T-helper 2 cell treated with Interferon-gamma antibody and Interleukin-4, amounts not matched to agents 100 ng/mL and 5 ng/mL, for 36 hours (primary cell): ENCODE data around the gene ZNRF3. TPM values are rescaled to one million over a fixed set of nuclear protein-coding genes. Genes with fewer than 3 reads are reported as not detected.

Experiments used
- intact Hi-C: fragments of 100-400 bp; cut with micrococcal nuclease; formaldehyde crosslinking; loops from one replicate; pipeline ENCODE4 v1.15.1; 2023
- total RNA-seq: library from RNA; stranded (reverse); gene quantifications from 2 replicates; pipeline ENCODE4 v1.2.3, GENCODE V29; 2022

Gene ZNRF3
- total RNA-seq, 1 donor from 2014 or later = 0.82 TPM

- intact Hi-C loops = no loop called here
Observed at GRCh38 chr22:28950617-28951411, 67.4 kb downstream of the ZNRF3 start.

DNA sequence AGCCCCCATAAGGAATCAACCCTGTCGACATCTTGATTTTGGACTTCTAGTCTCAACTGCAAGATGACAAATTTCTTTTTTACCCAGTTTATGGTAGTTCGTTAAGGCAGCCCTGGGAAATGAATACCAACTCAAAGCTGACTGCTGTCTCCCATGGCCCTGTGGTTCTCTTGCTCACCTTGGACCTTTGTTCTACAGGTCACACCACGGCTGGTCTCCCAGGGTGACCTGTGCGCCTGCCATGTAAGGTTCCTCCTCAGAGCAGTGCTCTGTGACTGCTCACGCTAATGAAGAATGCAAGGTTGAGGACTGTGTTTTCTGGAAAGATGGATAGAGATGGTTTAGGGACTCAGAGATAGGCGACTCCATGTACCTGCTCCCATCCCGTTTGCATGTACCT is 68.2 kb downstream of the ZNRF3 start:
- intact Hi-C loops = no loop called here

DNA sequence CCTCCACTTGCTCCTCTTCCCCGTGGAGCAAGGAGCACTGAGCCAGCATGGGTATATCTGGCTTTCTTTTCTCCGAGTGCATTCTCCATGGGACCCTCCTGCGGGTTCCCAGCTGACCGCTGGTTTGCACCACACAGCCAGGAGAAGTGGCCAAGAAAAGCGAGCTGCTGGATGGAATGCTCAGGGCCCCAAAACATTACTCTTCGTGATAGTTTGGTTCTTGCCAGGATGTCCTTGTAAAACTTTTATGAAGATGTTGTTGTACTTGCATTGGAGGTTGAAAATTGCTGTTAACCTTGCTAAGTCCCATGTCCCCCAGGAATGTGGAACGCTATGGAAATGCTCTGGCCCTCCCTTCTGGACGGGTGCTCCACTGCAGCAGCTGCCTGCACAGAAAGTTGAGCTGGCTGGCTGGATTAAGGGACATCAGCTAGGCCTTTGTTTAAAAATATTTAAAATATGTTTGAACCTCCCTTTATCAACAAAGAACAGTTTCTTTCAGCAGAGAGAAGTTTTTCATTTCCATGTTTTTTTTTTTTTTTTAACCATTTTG is 68.7 kb downstream of the ZNRF3 start:
- intact Hi-C loops = no loop called here

GRCh38 chr22:28952857-28953256 is 69.5 kb downstream of the ZNRF3 start:
- intact Hi-C loops = no loop called here

GRCh38 chr22:28953403-28953802 is 70.0 kb downstream of the ZNRF3 start:
- intact Hi-C loops = no loop called here

DNA sequence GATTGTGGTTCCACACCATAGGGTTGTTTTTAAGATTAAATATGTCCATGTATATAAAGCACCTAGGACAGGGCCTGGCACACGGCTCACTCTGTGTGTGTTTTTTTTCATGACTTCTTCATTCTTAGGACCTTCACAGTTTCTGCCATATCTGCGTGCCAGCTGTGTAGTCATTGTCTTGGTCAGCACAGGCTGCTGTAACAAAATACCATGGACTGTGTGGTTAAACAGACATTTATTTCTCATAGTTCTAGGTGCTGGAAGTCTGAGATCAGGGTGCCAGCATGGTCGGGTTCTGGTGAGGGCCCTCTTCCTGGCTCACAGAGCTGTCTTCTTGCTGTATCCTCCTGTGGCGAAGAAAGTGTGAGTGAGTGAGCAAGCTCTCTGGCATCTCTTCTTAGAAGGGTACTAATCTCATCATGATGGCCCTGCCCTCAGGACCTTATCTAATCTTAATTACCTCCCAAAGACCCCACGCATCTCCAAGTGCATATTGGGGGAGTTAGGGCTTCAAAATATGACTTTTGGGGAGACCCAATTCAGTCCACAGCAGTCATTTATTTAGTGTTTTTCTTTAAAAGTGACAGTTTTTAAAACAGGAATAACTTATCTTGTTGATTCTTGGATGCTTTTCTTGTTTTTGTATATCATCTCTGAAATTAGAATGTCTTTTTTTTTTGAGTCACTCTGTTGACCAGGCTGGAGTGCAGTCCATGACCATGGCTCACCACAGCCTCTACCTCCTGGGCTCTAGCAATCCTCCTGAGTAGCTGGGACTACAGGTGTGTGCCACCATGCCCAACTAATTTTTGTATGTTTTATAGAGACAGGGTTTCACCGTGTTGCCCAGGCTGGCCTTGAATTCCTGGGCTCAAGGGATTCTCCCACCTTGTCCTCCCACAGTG is 70.9 kb downstream of the ZNRF3 start:
- intact Hi-C loops = no loop called here

GRCh38 chr22:28955817-28956216 is 72.4 kb downstream of the ZNRF3 start:
- intact Hi-C loops = no loop called here

DNA sequence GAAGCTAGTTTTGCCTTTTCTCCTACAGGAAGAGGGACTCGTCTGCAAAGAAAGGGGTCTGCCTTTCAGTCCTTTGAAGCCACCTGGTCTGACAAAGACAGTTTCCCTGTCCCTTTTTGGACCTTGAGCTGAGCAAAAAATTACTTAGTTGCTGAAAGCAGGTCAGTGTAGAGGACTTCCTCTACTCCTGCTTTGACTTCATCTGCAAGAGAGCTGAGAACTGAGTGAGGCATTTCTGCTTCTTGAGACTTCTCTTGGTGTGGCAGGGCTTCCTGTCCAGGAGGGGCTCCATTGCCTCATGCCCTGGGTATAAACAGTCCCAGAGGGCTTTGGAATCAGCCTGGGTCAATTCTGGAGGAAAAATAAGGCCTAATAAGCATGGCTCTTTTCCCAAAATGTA is 73.1 kb downstream of the ZNRF3 start:
- intact Hi-C loops = no loop called here

GRCh38 chr22:28958611-28959010 is 75.2 kb downstream of the ZNRF3 start:
- intact Hi-C loops = no loop called here

DNA sequence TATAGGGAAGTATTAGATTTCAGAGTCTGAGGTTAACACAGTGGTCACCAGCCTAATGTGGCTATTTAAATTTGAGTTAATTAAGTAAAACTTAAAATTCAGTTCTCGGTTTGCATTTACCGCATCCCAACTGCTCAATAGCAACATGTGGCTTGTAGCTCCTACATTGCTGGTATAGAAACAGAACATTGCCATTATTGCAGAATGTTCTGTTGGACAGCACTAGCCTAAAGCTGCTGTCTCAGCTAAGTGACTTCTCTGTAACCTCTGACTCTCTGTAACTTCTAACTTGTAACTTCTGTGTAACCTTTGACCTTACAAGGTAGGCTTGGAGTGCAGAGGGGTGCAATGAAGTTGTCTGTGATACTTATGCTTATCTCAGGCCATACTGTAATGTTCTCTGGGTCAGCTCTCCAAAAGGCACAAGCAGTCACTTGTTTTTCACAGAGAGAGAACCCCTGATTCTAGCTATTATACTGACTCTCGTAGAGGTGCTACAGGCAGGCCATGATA is 78.7 kb downstream of the ZNRF3 start:
- intact Hi-C loops = no loop called here

- intact Hi-C loops = no loop called here
Observed at GRCh38 chr22:28963362-28963761, 80.0 kb downstream of the ZNRF3 start.

DNA sequence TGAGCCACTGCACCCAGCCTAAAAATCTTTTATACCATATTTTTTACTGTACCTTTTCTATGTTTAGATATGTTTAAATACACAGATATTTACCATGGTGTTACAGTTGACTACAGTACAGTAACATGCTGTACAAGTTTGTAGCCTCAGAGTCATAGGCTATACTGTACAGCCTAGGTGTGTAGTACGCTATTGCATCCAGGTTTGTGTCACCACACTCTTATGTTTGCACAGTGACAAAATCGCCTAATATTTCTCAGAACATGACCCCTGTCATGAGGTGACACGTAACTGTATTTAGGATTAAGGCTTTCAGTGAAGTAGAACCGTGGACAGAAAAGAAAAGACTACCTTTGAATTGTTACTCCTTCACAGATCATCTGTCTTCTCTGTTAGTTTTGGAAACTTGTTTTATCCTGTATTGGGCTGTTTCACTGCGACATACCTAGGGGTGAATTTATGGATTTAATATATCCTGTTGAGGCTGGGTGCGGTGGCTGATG is 83.8 kb downstream of the ZNRF3 start:
- intact Hi-C loops = no loop called here

DNA sequence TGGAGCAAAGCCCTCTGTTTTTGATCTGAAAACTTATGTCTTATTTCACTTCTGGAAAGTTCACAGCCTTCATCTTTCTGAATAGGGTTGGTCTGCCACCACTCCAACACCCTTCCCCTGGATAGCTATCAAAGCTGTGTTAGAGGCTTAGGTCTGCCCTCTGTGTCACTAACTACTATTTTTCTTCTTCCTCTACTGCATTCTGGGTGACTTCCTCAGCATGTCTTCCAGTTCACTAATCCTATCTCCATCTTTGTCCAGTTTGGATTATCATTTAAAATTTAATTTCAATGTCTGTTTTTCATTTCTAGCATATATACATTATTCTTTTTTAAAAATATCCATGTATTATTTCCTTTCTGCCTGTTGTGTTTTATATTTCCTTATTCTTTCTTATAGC is 84.6 kb downstream of the ZNRF3 start:
- intact Hi-C loops = no loop called here

- intact Hi-C loops = no loop called here
Observed at GRCh38 chr22:28969401-28970168, 86.2 kb downstream of the ZNRF3 start.

GRCh38 chr22:28973352-28973751 is 90.0 kb downstream of the ZNRF3 start:
- intact Hi-C loops = no loop called here

- intact Hi-C loops = no loop called here
Observed at GRCh38 chr22:28977060-28977459, 93.7 kb downstream of the ZNRF3 start.

- intact Hi-C loops = no loop called here
Observed at GRCh38 chr22:28977481-28977971, 94.2 kb downstream of the ZNRF3 start.

- intact Hi-C loops = no loop called here
Observed at GRCh38 chr22:28978158-28978557, 94.8 kb downstream of the ZNRF3 start.

DNA sequence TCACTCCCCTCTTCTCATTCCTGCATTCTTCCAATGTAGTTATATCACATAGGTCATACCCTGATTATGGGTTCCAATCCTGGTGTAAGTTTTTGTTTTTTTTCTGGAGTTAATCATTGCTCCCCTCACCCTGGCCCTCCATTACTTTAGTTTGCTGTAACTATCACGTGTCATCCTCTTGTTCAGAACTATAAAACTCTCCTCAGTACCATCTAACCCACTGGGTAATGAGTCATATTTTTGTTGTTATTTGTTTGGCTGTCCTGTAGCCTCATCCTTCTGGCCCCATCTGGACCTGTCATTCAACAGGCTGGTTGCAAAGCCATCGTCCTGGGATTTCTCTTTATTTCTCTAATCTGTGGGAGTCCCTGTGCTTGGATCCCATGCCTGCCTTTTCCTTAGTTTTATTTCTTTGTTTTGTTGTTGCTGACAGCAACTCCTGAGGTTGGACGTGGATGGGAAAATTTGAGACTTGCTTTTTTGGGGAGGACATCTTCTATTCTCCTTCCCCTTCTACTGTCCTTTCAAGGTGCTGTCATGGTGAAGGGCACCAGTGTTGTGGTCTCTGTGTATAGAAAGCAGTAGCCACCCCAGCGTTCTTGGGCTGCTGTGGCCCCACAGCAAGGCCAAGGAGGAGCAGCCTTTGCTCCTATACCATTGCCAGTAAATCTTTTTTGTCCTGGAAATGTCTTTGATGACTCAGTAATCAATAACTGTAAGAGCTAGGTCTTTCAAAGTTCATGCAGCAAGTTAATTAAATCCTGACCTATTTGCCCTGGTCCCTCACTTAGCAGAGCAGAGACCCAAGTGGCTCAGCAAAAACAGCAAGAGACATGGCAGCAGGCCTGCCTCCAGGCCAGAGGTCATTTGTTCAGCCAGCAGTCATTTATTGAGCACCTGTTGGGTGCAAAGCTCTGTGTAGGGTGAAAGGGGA is 95.8 kb downstream of the ZNRF3 start:
- intact Hi-C loops = no loop called here

GRCh38 chr22:28980326-28980725 is 97.0 kb downstream of the ZNRF3 start:
- intact Hi-C loops = no loop called here
